Measurements from ENCODE around the gene HSD11B1. TPM values are rescaled to one million over a fixed set of nuclear protein-coding genes. Genes with fewer than 3 reads are reported as not detected.

The HSD11B1 gene
- total and polyA plus RNA-seq, 2 donors, result 0.14 to 0.55 TPM

GRCh38 chr1:209767096-209767495, 62.5 kb downstream of the HSD11B1 start:
- peaks cover 31 to 56% of the 10 kb centered on the region in 2 donors for H3K4me1 ChIP-seq (ENCODE audit: control insufficient read depth in 2 of 2, insufficient read depth in 2 of 2, low read length in 2 of 2)
- H3K36me3 ChIP-seq (ENCODE audit: control insufficient read depth in 2 of 2, insufficient read depth in 2 of 2, low read length in 1 of 2), result peaks cover 48 to 52% of the 10 kb centered on the region in 2 donors
- no peaks in the 10 kb centered on the region for H3K27me3 ChIP-seq (ENCODE audit: control insufficient read depth in 2 of 2, insufficient read depth in 1 of 2, low read length in 1 of 2)
- DNase-seq (ENCODE audit: low read depth in 6 of 9, low spot score in 9 of 9), result no peak
- no peaks in the 10 kb centered on the region for H3K9me3 ChIP-seq (ENCODE audit: control insufficient read depth in 2 of 2, insufficient read depth in 1 of 2, low read length in 1 of 2)
- H3K27ac ChIP-seq (ENCODE audit: low read depth in 1 of 2, low read length in 1 of 2), result peak overlapping the region; percentile 31 to 96
- H3K4me3 ChIP-seq (ENCODE audit: low read length in 2 of 2), result peak overlapping the region in 1 of 2 donors; percentile 84

- peak overlapping the region; percentile 93 to 96 for H3K27ac ChIP-seq (ENCODE audit: low read depth in 1 of 2, low read length in 1 of 2)
- H3K36me3 ChIP-seq (ENCODE audit: control insufficient read depth in 2 of 2, insufficient read depth in 2 of 2, low read length in 1 of 2), result peaks cover 42 to 50% of the 10 kb centered on the region in 2 donors
- no peaks in the 10 kb centered on the region for H3K27me3 ChIP-seq (ENCODE audit: control insufficient read depth in 2 of 2, insufficient read depth in 1 of 2, low read length in 1 of 2)
- H3K4me1 ChIP-seq (ENCODE audit: control insufficient read depth in 2 of 2, insufficient read depth in 2 of 2, low read length in 2 of 2), result peaks cover 31 to 59% of the 10 kb centered on the region in 2 donors
- peak in 2 of 9 donors; percentile 43 to 57 for DNase-seq (ENCODE audit: low read depth in 6 of 9, low spot score in 9 of 9)
- H3K4me3 ChIP-seq (ENCODE audit: low read length in 2 of 2), result peak overlapping the region; percentile 61 to 84
- no peaks in the 10 kb centered on the region for H3K9me3 ChIP-seq (ENCODE audit: control insufficient read depth in 2 of 2, insufficient read depth in 1 of 2, low read length in 1 of 2)
Measured at GRCh38 chr1:209767706-209768105, 63.1 kb downstream of the HSD11B1 start.

DNA sequence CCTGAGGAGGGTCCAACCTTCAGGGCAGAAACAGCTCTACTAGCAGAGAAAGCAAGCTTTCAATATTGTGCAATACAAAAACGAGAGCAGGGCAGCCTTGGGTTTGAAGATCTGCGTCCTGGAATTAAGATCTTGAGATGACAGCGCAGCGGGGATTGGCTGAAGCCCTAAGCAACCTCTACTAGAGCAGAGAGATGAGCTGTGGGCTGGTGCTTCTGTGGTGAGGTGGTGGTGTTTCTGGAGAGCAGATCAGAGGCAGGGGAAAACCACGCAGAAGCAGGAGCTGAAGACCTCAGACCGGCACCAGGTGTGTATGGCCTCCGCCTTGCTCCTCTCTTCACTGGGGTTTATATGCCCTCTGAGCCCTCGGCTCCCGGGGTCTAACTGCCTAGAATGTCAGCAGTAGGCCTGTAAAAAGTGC, 63.7 kb downstream of the HSD11B1 start:
- H3K27ac ChIP-seq (ENCODE audit: low read depth in 1 of 2, low read length in 1 of 2), result peak overlapping the region; percentile 93 to 96
- 2% methylated on average over 9 of the region's 9 CpGs for WGBS
- peak; percentile 78 to 96 (median 89) for DNase-seq (ENCODE audit: low read depth in 6 of 9, low spot score in 9 of 9)
- no peaks in the 10 kb centered on the region for H3K27me3 ChIP-seq (ENCODE audit: control insufficient read depth in 2 of 2, insufficient read depth in 1 of 2, low read length in 1 of 2)
- peak overlapping the region; percentile 61 to 84 for H3K4me3 ChIP-seq (ENCODE audit: low read length in 2 of 2)
- peaks cover 40 to 47% of the 10 kb centered on the region in 2 donors for H3K36me3 ChIP-seq (ENCODE audit: control insufficient read depth in 2 of 2, insufficient read depth in 2 of 2, low read length in 1 of 2)
- peaks cover 31 to 59% of the 10 kb centered on the region in 2 donors for H3K4me1 ChIP-seq (ENCODE audit: control insufficient read depth in 2 of 2, insufficient read depth in 2 of 2, low read length in 2 of 2)
- H3K9me3 ChIP-seq (ENCODE audit: control insufficient read depth in 2 of 2, insufficient read depth in 1 of 2, low read length in 1 of 2), result no peaks in the 10 kb centered on the region

GRCh38 chr1:209769171-209769904, 64.7 kb downstream of the HSD11B1 start:
- WGBS, result 3% methylated on average over 13 of the region's 13 CpGs
- DNase-seq (ENCODE audit: low read depth in 6 of 9, low spot score in 9 of 9), result peak in 8 of 9 donors; percentile 59 to 94 (median 81)
- Histone ChIP-seq H3K27me3 (ENCODE audit: control insufficient read depth in 2 of 2, insufficient read depth in 1 of 2, low read length in 1 of 2) (no peaks in the 10 kb centered on the region), H3K27ac (ENCODE audit: low read depth in 1 of 2, low read length in 1 of 2) (peak overlapping the region; percentile 93 to 96), H3K4me1 (ENCODE audit: control insufficient read depth in 2 of 2, insufficient read depth in 2 of 2, low read length in 2 of 2) (peaks cover 31 to 59% of the 10 kb centered on the region in 2 donors), H3K4me3 (ENCODE audit: low read length in 2 of 2) (peak overlapping the region; percentile 61 to 84), H3K36me3 (ENCODE audit: control insufficient read depth in 2 of 2, insufficient read depth in 2 of 2, low read length in 1 of 2) (peaks cover 40 to 47% of the 10 kb centered on the region in 2 donors), H3K9me3 (ENCODE audit: control insufficient read depth in 2 of 2, insufficient read depth in 1 of 2, low read length in 1 of 2) (no peaks in the 10 kb centered on the region)

DNA sequence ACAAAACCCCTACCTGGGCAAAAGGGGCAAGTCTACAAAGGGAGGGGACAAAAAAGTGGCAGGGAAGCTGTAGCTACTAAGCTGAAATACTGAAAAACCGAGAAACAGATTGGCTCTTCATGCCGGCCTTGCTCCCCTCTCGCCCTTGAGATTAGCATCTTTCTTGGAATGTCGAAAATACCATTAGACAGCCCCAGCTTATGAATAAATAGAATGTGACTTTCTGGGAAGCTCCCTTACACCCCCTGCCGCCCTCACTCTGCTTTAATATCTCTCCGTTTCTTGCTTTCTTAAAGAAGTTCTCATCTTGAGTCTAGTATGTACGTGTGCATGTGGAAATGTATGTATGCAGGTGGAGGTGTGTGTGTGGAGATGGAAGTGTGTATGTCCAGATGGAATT, 65.3 kb downstream of the HSD11B1 start:
- H3K36me3 ChIP-seq (ENCODE audit: control insufficient read depth in 2 of 2, insufficient read depth in 2 of 2, low read length in 1 of 2), result peaks cover 42 to 49% of the 10 kb centered on the region in 2 donors
- H3K27ac ChIP-seq (ENCODE audit: low read depth in 1 of 2, low read length in 1 of 2), result peak overlapping the region; percentile 93 to 96
- 14% methylated on average over 7 of the region's 7 CpGs for WGBS
- peaks cover 31 to 59% of the 10 kb centered on the region in 2 donors for H3K4me1 ChIP-seq (ENCODE audit: control insufficient read depth in 2 of 2, insufficient read depth in 2 of 2, low read length in 2 of 2)
- H3K27me3 ChIP-seq (ENCODE audit: control insufficient read depth in 2 of 2, insufficient read depth in 1 of 2, low read length in 1 of 2), result no peaks in the 10 kb centered on the region
- no peaks in the 10 kb centered on the region for H3K9me3 ChIP-seq (ENCODE audit: control insufficient read depth in 2 of 2, insufficient read depth in 1 of 2, low read length in 1 of 2)
- DNase-seq (ENCODE audit: low read depth in 6 of 9, low spot score in 9 of 9), result no peak
- peak overlapping the region; percentile 61 to 84 for H3K4me3 ChIP-seq (ENCODE audit: low read length in 2 of 2)

- H3K36me3 ChIP-seq (ENCODE audit: control insufficient read depth in 2 of 2, insufficient read depth in 2 of 2, low read length in 1 of 2), result peaks cover 46 to 50% of the 10 kb centered on the region in 2 donors
- H3K27ac ChIP-seq (ENCODE audit: low read depth in 1 of 2, low read length in 1 of 2), result peak overlapping the region; percentile 93 to 96
- WGBS, result 97% methylated on average over 17 of the region's 17 CpGs
- DNase-seq (ENCODE audit: low read depth in 6 of 9, low spot score in 9 of 9), result no peak
- peak overlapping the region; percentile 61 to 84 for H3K4me3 ChIP-seq (ENCODE audit: low read length in 2 of 2)
- peaks cover 31 to 58% of the 10 kb centered on the region in 2 donors for H3K4me1 ChIP-seq (ENCODE audit: control insufficient read depth in 2 of 2, insufficient read depth in 2 of 2, low read length in 2 of 2)
- H3K9me3 ChIP-seq (ENCODE audit: control insufficient read depth in 2 of 2, insufficient read depth in 1 of 2, low read length in 1 of 2), result no peaks in the 10 kb centered on the region
- H3K27me3 ChIP-seq (ENCODE audit: control insufficient read depth in 2 of 2, insufficient read depth in 1 of 2, low read length in 1 of 2), result no peaks in the 10 kb centered on the region
Measured at GRCh38 chr1:209770636-209771415, 66.2 kb downstream of the HSD11B1 start.

DNA sequence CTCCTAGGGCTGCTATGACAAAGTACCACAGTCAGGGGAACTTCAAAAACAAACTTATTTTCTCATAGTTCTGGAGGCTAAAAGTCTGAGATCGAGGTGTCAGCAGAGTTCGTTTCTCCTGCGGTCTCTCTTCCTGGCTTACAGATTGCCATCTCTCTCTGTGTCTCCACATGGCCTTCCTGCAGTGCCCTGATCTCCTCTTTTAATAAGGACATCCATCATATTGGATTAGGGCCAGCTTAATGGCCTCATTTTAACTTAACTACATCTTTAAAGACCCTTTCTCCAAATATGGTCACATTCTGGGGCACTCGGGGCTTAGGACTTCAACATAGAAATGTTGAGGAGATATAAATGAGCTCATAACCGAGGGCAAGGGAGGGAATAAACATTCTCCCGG, 67.5 kb downstream of the HSD11B1 start:
- H3K27ac ChIP-seq (ENCODE audit: low read depth in 1 of 2, low read length in 1 of 2), result peak overlapping the region in 1 of 2 donors; percentile 21
- DNase-seq (ENCODE audit: low read depth in 6 of 9, low spot score in 9 of 9), result no peak
- no peaks in the 10 kb centered on the region for H3K27me3 ChIP-seq (ENCODE audit: control insufficient read depth in 2 of 2, insufficient read depth in 1 of 2, low read length in 1 of 2)
- no peak overlapping the region for H3K4me3 ChIP-seq (ENCODE audit: low read length in 2 of 2)
- no peaks in the 10 kb centered on the region for H3K9me3 ChIP-seq (ENCODE audit: control insufficient read depth in 2 of 2, insufficient read depth in 1 of 2, low read length in 1 of 2)
- H3K4me1 ChIP-seq (ENCODE audit: control insufficient read depth in 2 of 2, insufficient read depth in 2 of 2, low read length in 2 of 2), result peaks cover 28 to 50% of the 10 kb centered on the region in 2 donors
- peaks cover 50 to 52% of the 10 kb centered on the region in 2 donors for H3K36me3 ChIP-seq (ENCODE audit: control insufficient read depth in 2 of 2, insufficient read depth in 2 of 2, low read length in 1 of 2)
- 77% methylated on average over 6 of the region's 6 CpGs for WGBS

- Histone ChIP-seq H3K9me3 (ENCODE audit: control insufficient read depth in 2 of 2, insufficient read depth in 1 of 2, low read length in 1 of 2) (no peaks in the 10 kb centered on the region), H3K27me3 (ENCODE audit: control insufficient read depth in 2 of 2, insufficient read depth in 1 of 2, low read length in 1 of 2) (no peaks in the 10 kb centered on the region), H3K4me1 (ENCODE audit: control insufficient read depth in 2 of 2, insufficient read depth in 2 of 2, low read length in 2 of 2) (peaks cover 17 to 27% of the 10 kb centered on the region in 2 donors), H3K27ac (ENCODE audit: low read depth in 1 of 2, low read length in 1 of 2) (no peak overlapping the region), H3K36me3 (ENCODE audit: control insufficient read depth in 2 of 2, insufficient read depth in 2 of 2, low read length in 1 of 2) (peaks cover 58 to 73% of the 10 kb centered on the region in 2 donors), H3K4me3 (ENCODE audit: low read length in 2 of 2) (no peak overlapping the region)
- no peak for DNase-seq (ENCODE audit: low read depth in 6 of 9, low spot score in 9 of 9)
- 97% methylated on average over 1 of the region's 1 CpG for WGBS
Measured at GRCh38 chr1:209774592-209774991, 69.9 kb downstream of the HSD11B1 start.

DNA sequence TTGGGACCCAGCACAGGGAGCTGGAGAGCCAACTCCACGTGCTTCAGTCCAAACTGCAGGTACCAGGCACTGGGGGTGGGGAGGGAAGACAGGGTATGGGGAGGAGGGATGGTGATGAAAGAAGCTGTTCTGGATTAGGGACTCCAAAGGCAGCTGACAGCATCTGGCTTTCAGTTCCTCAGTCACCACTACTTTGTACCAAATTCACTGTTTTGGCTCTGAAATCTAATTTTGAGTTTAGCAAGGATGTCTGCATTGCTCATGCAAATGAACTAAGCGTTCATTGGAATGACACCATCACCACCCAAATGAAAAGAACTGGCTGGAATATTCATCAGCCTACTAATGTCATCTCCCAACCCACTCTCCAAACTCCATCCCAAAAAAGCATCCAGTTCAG, 71.0 kb downstream of the HSD11B1 start:
- H3K27ac ChIP-seq (ENCODE audit: low read depth in 1 of 2, low read length in 1 of 2), result no peak overlapping the region
- peaks cover 9 to 16% of the 10 kb centered on the region in 2 donors for H3K4me1 ChIP-seq (ENCODE audit: control insufficient read depth in 2 of 2, insufficient read depth in 2 of 2, low read length in 2 of 2)
- H3K9me3 ChIP-seq (ENCODE audit: control insufficient read depth in 2 of 2, insufficient read depth in 1 of 2, low read length in 1 of 2), result no peaks in the 10 kb centered on the region
- H3K27me3 ChIP-seq (ENCODE audit: control insufficient read depth in 2 of 2, insufficient read depth in 1 of 2, low read length in 1 of 2), result no peaks in the 10 kb centered on the region
- WGBS, result 95% methylated on average over 2 of the region's 2 CpGs
- no peak overlapping the region for H3K4me3 ChIP-seq (ENCODE audit: low read length in 2 of 2)
- H3K36me3 ChIP-seq (ENCODE audit: control insufficient read depth in 2 of 2, insufficient read depth in 2 of 2, low read length in 1 of 2), result peaks cover 63 to 84% of the 10 kb centered on the region in 2 donors
- no peak for DNase-seq (ENCODE audit: low read depth in 6 of 9, low spot score in 9 of 9)

All from thymus (tissue), 11 donors.